H1 (cell line): ENCODE data around the gene CAMKK1. TPM values are rescaled to one million over a fixed set of nuclear protein-coding genes. Genes with fewer than 3 reads are reported as not detected.

Source experiments
- CTCF ChIA-PET: fragments of 300-600 bp; sonication (Branson Sonifier 250); formaldehyde crosslinking; loops from one replicate; lab custom pipeline; 2021; ENCODE audit not compliant: partially characterized antibody; lab: Charles Lee
- POLR2A ChIA-PET: fragments of 300-600 bp; sonication (Branson Sonifier 250); formaldehyde crosslinking; loops from one replicate; lab custom pipeline; 2021; ENCODE audit warnings: inconsistent platforms; ENCODE audit not compliant: partially characterized antibody; lab: Charles Lee
- DNase-seq, 2 experiments: peaks; one replicate each; pipeline versions ENCODE4 v3.0.0 to v3.0.0-alpha.2; 2010 to 2022; ENCODE audit warnings: low spot score in 2 of 2, low read depth in 1 of 2, mixed read lengths in 1 of 2
- FAIRE-seq: peaks from 2 replicates; lab custom pipeline; 2011; peaks lifted over from hg19 to GRCh38; lab: Jason Lieb, UNC
- H2AFZ ChIP-seq: 2 replicates; pipeline ENCODE4 v1.8.1; 2012; ENCODE audit warnings: low read length, inconsistent platforms
- H2AK5ac ChIP-seq: 2 replicates; pipeline ENCODE4 v1.6.1; 2013; ENCODE audit warnings: low read depth, low read length
- H2BK120ac ChIP-seq: replicated peaks from 2 replicates; pipeline ENCODE3; 2013; ENCODE audit warnings: low read depth, low read length, inconsistent platforms
- H2BK12ac ChIP-seq: 2 replicates; pipeline ENCODE4 v1.6.1; 2013; ENCODE audit warnings: low read depth, low read length
- H2BK15ac ChIP-seq: 2 replicates; pipeline ENCODE4 v1.6.1; 2013; ENCODE audit warnings: low read length
- H2BK20ac ChIP-seq: 2 replicates; pipeline ENCODE4 v1.6.1; 2013; ENCODE audit warnings: low read length
- H2BK5ac ChIP-seq: 2 replicates; pipeline ENCODE4 v1.6.1; 2013; ENCODE audit warnings: low read depth, low read length
- H3K14ac ChIP-seq: 2 replicates; pipeline ENCODE4 v1.6.1; 2013; ENCODE audit warnings: inconsistent platforms; ENCODE audit not compliant: insufficient read length
- H3K18ac ChIP-seq: 2 replicates; pipeline ENCODE4 v1.6.1; 2013; ENCODE audit warnings: low read length; ENCODE audit errors: extremely low read depth
- H3K23ac ChIP-seq: 2 replicates; pipeline ENCODE4 v1.6.1; 2013; ENCODE audit warnings: inconsistent platforms; ENCODE audit not compliant: insufficient read length
- H3K23me2 ChIP-seq: 2 replicates; pipeline ENCODE4 v1.6.1; 2013; ENCODE audit warnings: low read depth, low read length
- H3K27ac ChIP-seq: 2 replicates; pipeline ENCODE4 v1.6.1; 2011; ENCODE audit warnings: low read depth, low read length, inconsistent platforms
- H3K27me3 ChIP-seq, 4 experiments: replicated peaks in 1 of 4; 1 replicate in 1 of 4; 2 replicates in 3 of 4; pipeline versions ENCODE4 v1.6.1 to v1.8.1; 2011 to 2013; ENCODE audit warnings: low read length in 3 of 4, mild to moderate bottlenecking in 3 of 4, inconsistent platforms in 2 of 4, mixed read lengths in 2 of 4, moderate library complexity in 1 of 4; ENCODE audit not compliant: control insufficient read depth in 3 of 4, insufficient read depth in 3 of 4; ENCODE audit errors: extremely low read depth in 1 of 4
- H3K36me3 ChIP-seq, 4 experiments: 2 replicates each; pipeline versions ENCODE4 v1.6.1 to v1.8.1; 2011 to 2013; ENCODE audit warnings: mild to moderate bottlenecking in 4 of 4, low read length in 3 of 4, moderate library complexity in 2 of 4, control low read depth in 1 of 4, inconsistent platforms in 1 of 4; ENCODE audit not compliant: insufficient read depth in 4 of 4, control insufficient read depth in 2 of 4
- H3K4ac ChIP-seq: replicated peaks from 2 replicates; pipeline ENCODE3; 2013; ENCODE audit warnings: low read length, low read depth, mixed read lengths, inconsistent platforms; ENCODE audit not compliant: insufficient read length
- H3K4me1 ChIP-seq, 4 experiments: replicated peaks in 1 of 4; 1 replicate in 1 of 4; 2 replicates in 3 of 4; pipeline versions ENCODE4 v1.6.1 to v1.8.1; 2011 to 2013; ENCODE audit warnings: low read length in 3 of 4, inconsistent platforms in 2 of 4, mixed read lengths in 1 of 4; ENCODE audit not compliant: insufficient read depth in 4 of 4, control insufficient read depth in 3 of 4
- H3K4me2 ChIP-seq, 2 experiments: 2 replicates each; pipeline versions ENCODE4 v1.6.1 to v1.8.1; 2011 to 2013; ENCODE audit warnings: low read depth in 2 of 2, low read length in 2 of 2, control low read depth in 1 of 2, inconsistent platforms in 1 of 2, mild to moderate bottlenecking in 1 of 2; ENCODE audit not compliant: insufficient read depth in 1 of 2
- H3K4me3 ChIP-seq, 4 experiments: fragments of 200-600, 300-600 bp in 1 of 4; sonication (generic), shearing (Covaris generic), sonication (Bioruptor Twin) in 1 of 4; 2 replicates each; pipeline versions ENCODE4 v1.5.1 to v1.8.1; 2011 to 2016; ENCODE audit warnings: low read length in 4 of 4, low read depth in 3 of 4, control low read depth in 2 of 4, inconsistent platforms in 2 of 4, mild to moderate bottlenecking in 2 of 4, mixed read lengths in 1 of 4, moderate library complexity in 1 of 4; ENCODE audit not compliant: insufficient read depth in 2 of 4; ENCODE audit errors: extremely low read depth in 1 of 4
- H3K56ac ChIP-seq: replicated peaks from 2 replicates; pipeline ENCODE3; 2013; ENCODE audit warnings: low read depth, mild to moderate bottlenecking, mixed read lengths, low read length, inconsistent platforms; ENCODE audit not compliant: insufficient read length
- H3K79me1 ChIP-seq: 2 replicates; pipeline ENCODE4 v1.6.1; 2013; ENCODE audit warnings: low read depth, low read length, control low read depth
- H3K79me2 ChIP-seq, 2 experiments: 2 replicates each; pipeline versions ENCODE4 v1.6.1 to v1.8.1; 2012 to 2013; ENCODE audit warnings: low read length in 2 of 2, mild to moderate bottlenecking in 2 of 2, inconsistent platforms in 1 of 2; ENCODE audit not compliant: insufficient read depth in 2 of 2, control insufficient read depth in 1 of 2
- H3K9ac ChIP-seq, 4 experiments: replicated peaks in 1 of 4; 1 replicate in 1 of 4; 2 replicates in 3 of 4; pipeline versions ENCODE4 v1.6.1 to v1.8.1; 2011 to 2013; ENCODE audit warnings: low read depth in 3 of 4, low read length in 3 of 4, control low read depth in 2 of 4, mild to moderate bottlenecking in 2 of 4, moderate library complexity in 2 of 4, inconsistent platforms in 1 of 4; ENCODE audit errors: extremely low read depth in 1 of 4
- H3K9me3 ChIP-seq, 2 experiments: 2 replicates each; pipeline versions ENCODE4 v1.6.1 to v1.8.1; 2012 to 2013; ENCODE audit warnings: mild to moderate bottlenecking in 2 of 2, moderate library complexity in 2 of 2, control low read depth in 1 of 2, inconsistent platforms in 1 of 2, low read depth in 1 of 2, low read length in 1 of 2, mixed read lengths in 1 of 2; ENCODE audit not compliant: insufficient read depth in 2 of 2
- H4K20me1 ChIP-seq, 2 experiments: replicated peaks in 1 of 2; 2 replicates each; pipeline versions ENCODE3 to v1.8.1; 2011 to 2013; ENCODE audit warnings: inconsistent platforms in 2 of 2, low read length in 2 of 2, mild to moderate bottlenecking in 1 of 2; ENCODE audit not compliant: insufficient read depth in 2 of 2, control insufficient read depth in 1 of 2
- H4K5ac ChIP-seq: 2 replicates; pipeline ENCODE4 v1.6.1; 2013; ENCODE audit warnings: low read length, low read depth, mixed read lengths, inconsistent platforms; ENCODE audit not compliant: insufficient read length
- H4K8ac ChIP-seq: 2 replicates; pipeline ENCODE4 v1.8.0; 2013; ENCODE audit warnings: mild to moderate bottlenecking, moderate library complexity, low read length, inconsistent platforms; ENCODE audit not compliant: insufficient read depth; ENCODE audit errors: extremely low read depth
- H4K91ac ChIP-seq: replicated peaks from 2 replicates; pipeline ENCODE3; 2013; ENCODE audit warnings: low read length, mixed read lengths, inconsistent platforms; ENCODE audit not compliant: insufficient read length
- JUND ChIP-seq: IDR thresholded peaks from 2 replicates; pipeline ENCODE4 v1.6.1; 2011; ENCODE audit warnings: mild to moderate bottlenecking, improper control_type of control experiment, low read length
- RFX5 ChIP-seq: IDR thresholded peaks from 2 replicates; pipeline ENCODE4 v1.6.1; 2011; ENCODE audit warnings: low read depth, low read length, improper control_type of control experiment, borderline replicate concordance
- SP2 ChIP-seq: IDR thresholded peaks from 2 replicates; pipeline ENCODE4 v1.6.1; 2012; ENCODE audit warnings: mild to moderate bottlenecking, low read length, inconsistent platforms
- SP4 ChIP-seq: IDR thresholded peaks from 2 replicates; pipeline ENCODE4 v1.6.1; 2012; ENCODE audit warnings: low read length, inconsistent platforms
- SUZ12 ChIP-seq: fragments of 200-600 bp; sonication (generic); IDR thresholded peaks from 2 replicates; pipeline ENCODE4 v1.6.1; 2012; ENCODE audit warnings: mild to moderate bottlenecking, inconsistent platforms, low read length, moderate library complexity, mixed read lengths
- YY1 ChIP-seq: IDR thresholded peaks from 2 replicates; pipeline ENCODE4 v1.6.1; 2011; ENCODE audit warnings: low read depth, mild to moderate bottlenecking, low read length
- WGBS, 2 experiments: shearing (Covaris generic) in 1 of 2; methylation state at CpG; one replicate each; pipeline versions ENCODE4 v1.1.6 to v1.1.7; 2013 to 2015; ENCODE audit warnings: low lambda C conversion rate in 2 of 2, mixed read lengths in 2 of 2, inconsistent platforms in 1 of 2, low coverage in 1 of 2, missing lambda C conversion rate in 1 of 2; ENCODE audit not compliant: insufficient replicate concordance in 2 of 2, insufficient coverage in 1 of 2, insufficient read length in 1 of 2; ENCODE audit errors: extremely low coverage in 1 of 2, missing lambda C conversion rate in 1 of 2; 5-methylcytosine and 5-hydroxymethylcytosine counted together
- polyA plus RNA-seq, 7 experiments: library from polyadenylated mRNA; depleted of rRNA in 3 of 7; stranded (reverse) in 5 of 7; unstranded in 2 of 7; fragments of >200 nt in 5 of 7; fragments of 200-250 nt in 2 of 7; gene quantifications; 1 replicate in 5 of 7; 2 replicates in 1 of 7; 4 replicates in 1 of 7; pipeline versions ENCODE4 v1.2.1 to v1.2.3, GENCODE V29; 2011 to 2013; ENCODE audit warnings: missing spikeins in 2 of 7, mixed read lengths in 2 of 7
- total RNA-seq: library from RNA; stranded (reverse); fragmentation: NEBNext Ultra II Directional; extraction: Animal tissue kit (Norgen Biotek cat#: 25700); gene quantifications from 2 replicates; pipeline ENCODE4 v1.2.1, GENCODE V29; 2021

Gene CAMKK1
- total and polyA plus RNA-seq, 2 of the 8 experiments (the other 6 are each of a cell fraction or from before 2014, with no cell fraction given) = 7.1 to 7.6 TPM

GRCh38 chr17:3922765-3923164 lies 29.9 kb upstream of the CAMKK1 start:
- WGBS, 2 experiments = 96% methylated on average over 7 of the region's 7 CpGs; no CpG with 5 or more reads in 1 of the 2 experiments
- Histone ChIP-seq H2BK20ac (no peak overlapping the region), H3K56ac (no peak overlapping the region), H3K9me3 (no peaks in the 10 kb centered on the region), H4K20me1 (no peaks in the 10 kb centered on the region), H4K5ac (no peak overlapping the region), H3K27me3 (no peaks in the 10 kb centered on the region), H4K8ac (no peak overlapping the region), H3K23me2 (no peaks in the 10 kb centered on the region), H2BK15ac (no peak overlapping the region), H3K14ac (no peak overlapping the region), H3K9ac (no peak overlapping the region), H3K4me1 (peaks cover 0 to 4% (median 0%) of the 10 kb centered on the region in 4 experiments; a peak in 3 of 7 replicates), H3K79me1 (no peaks in the 10 kb centered on the region), H3K79me2 (no peaks in the 10 kb centered on the region), H3K4me3 (no peak overlapping the region), H2AFZ (no peak overlapping the region), H3K36me3 (no peaks in the 10 kb centered on the region), H2BK5ac (no peak overlapping the region), H3K27ac (no peak overlapping the region), H3K4me2 (no peak overlapping the region), H2AK5ac (no peak overlapping the region), H3K18ac (no peak overlapping the region), H2BK12ac (no peak overlapping the region), H3K4ac (no peak overlapping the region), H2BK120ac (no peak overlapping the region), H4K91ac (no peak overlapping the region), H3K23ac (no peak overlapping the region)
- ChIA-PET POLR2A (interaction anchor here (1.0 to 1.4 kb wide), 2 partner anchors 15 to 84 kb away, joined by 3 to 5 read pairs; no protein-coding TSS in a partner anchor), CTCF (interaction anchor here (0.7 to 4.7 kb wide), 3 partner anchors 9 to 86 kb away, joined by 3 to 42 read pairs (median 5); no protein-coding TSS in a partner anchor)
- DNase-seq (no peak), FAIRE-seq (no peak)
- no peak for TF ChIP-seq SUZ12
- TF ChIP-seq SP4 = no peak
- no peak for TF ChIP-seq JUND
- TF ChIP-seq SP2 = no peak
- TF ChIP-seq RFX5 = no peak
- TF ChIP-seq YY1 = no peak
